ENCODE results near the gene KYNU.

GRCh38 chr2:142952793-142953494 is 75.5 kb downstream of the KYNU start:
- TF ChIP-seq CTCF (IDR thresholded peaks at IDR 0.05) (no peak), POLR2A (IDR thresholded peaks at IDR 0.05) (no peak)
